Posterior cingulate gyrus (tissue), 11 donors: Measurements from ENCODE around the gene PARVB.
A peak's percentile ranks its signal among the peaks of the same experiment; 100 is the strongest.

Experiments
- DNase-seq, 10 donors: peaks; one replicate each; pipeline versions ENCODE4 v3.0.0 to v3.0.0-alpha.2; 2020 to 2021; ENCODE audit warnings: mixed read lengths in 3 of 10
- intact Hi-C: fragments of 100-400 bp; cut with DNase I; formaldehyde crosslinking; loops from one replicate; pipeline ENCODE4 v1.15.1; 2023

Gene PARVB

DNA sequence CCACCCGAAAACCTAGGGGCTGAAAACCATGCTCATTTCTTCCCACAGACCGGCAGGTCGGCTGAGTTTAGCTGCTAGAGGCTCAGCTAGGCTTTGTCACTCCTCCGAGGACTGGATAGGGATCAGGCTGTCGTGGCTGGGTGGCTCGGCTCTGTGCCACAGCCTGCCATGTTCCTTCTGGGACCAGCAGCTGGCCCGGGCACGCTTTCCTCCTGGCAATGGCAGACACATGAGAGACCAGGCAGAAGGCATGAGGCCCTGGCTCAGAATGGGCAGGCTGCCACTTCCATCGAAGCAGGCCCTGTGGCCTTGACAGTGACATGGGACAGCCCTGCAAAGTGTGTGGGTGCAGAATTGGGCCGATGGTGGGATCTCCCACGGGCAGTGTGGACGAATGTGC lies 177.6 kb downstream of the PARVB start:
- intact Hi-C loops = no loop called here
- DNase-seq = peak in 3 of 10 donors; percentile 8 to 80 (median 79)

DNA sequence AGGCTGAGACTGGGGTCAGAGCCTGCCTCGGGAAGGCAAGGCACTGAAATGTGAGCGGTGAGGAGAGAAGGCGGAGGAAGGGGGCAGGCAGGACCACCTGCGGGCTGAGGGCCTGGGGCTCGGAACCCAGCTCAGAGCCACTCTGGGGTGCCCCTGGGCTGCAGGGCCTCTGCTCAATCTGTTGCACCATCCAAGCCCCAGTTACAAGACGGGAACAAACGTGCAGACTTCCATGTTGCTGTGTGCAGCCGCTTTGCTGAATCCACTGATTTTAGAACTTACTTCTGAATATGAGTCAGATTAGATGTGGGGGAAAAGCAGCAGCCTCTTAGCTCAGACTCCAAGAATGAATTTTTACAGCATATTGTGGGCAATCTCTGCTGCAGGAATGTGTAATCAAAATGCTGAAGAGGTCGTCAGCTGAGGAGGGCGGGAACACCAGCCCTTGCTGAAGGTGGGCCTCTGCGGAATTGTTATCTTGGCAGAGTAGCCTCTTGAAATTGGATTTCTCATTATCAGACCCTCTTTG lies 178.2 kb downstream of the PARVB start:
- intact Hi-C loops = no loop called here
- peak in 3 of 10 donors; percentile 8 to 76 (median 75) for DNase-seq

DNA sequence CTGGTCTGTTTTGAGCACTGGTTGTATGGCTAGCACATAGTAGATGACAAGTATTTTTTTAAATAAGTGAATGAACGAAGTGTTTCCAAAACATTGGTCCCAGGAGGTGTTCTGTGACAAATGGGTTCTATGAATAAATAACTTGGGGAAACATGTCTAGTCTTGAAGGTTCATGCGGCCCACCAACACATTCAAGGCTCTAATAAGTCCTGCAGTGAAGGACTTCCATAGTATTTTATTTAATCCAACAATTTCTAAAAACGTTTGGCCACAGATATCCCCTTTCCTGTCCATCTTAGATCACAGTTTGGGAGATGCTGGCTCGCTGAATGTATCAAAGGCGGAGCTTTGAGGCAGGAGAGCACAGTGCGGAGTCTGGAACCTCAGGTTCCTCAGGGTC lies 179.1 kb downstream of the PARVB start:
- DNase-seq = no peak
- intact Hi-C loops = no loop called here

DNA sequence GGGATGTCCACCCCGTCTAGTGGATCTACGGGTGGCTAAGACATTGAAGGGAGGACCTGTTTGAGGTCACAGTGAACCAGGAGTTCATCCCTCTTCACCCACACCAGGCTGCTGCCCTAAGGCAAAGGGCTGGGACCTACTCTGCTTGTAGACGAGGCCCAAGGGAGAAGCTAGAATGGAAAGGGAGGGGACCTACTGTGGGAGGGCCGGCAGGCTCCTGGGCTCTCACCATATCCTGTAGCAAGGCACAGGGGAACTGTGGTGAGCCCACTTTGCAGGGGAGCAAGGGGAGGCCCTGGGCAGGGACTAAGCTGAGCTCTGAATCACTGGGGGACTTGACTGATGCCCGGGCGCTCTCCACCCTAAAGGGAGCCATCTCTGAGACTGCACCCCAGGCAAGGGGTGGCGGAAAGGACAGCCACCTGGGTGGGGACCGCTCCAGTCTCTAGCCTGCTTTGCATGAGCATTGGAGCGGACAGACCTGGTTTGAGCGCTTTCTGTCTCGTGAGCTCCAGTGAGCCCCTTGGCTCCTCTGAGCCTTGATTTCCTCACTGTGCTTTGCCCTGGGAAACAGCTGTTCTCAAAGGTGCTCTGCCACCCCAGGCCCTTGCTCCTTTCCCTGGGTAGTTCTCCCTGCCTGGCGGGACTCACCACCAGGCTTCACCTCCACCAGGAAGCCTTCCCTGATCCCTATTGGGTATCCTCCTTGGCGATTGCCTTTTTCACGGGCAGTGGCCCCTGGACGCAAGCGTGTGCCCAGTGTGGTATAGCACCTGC lies 180.8 kb downstream of the PARVB start:
- peak in 2 of 10 donors; percentile 3 to 75 for DNase-seq
- intact Hi-C loops = no loop called here

DNA sequence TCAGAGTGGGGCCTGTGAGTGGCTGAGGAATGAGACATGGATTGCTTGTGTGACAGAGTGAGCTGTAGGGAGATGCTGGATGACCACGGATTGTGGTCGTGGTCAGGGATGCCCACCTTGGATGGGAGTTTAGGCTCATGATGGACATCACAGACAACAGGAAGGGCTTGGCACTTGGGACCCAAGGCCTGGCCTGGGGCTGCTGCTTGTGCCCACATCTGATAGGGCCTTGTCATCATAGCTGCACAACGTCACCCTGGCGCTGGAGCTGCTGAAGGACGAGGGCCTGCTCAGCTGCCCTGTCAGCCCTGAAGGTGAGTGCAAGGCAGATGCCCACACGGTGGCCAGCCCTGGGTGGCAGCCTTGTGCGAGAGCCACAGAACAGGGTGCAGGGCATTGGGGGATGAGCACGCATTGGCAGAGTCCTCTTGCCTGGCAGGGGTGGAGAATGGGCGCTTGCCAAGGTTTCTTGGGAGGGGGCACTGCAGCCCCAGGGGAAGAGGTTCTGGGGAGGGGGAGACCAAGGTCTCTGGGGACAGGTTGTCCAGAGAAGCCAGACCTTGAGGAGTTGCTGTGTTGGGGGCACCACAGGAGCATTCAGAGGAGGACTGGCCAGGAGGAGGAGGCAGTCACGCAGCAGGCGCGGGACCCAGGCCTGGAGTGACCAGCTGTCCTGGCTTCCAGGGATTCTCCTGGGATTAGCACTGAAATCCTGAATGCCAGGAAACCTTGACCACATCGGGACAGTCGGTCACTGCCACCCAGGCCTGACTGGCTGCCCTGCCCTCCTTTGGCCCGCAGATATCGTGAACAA lies 181.6 kb downstream of the PARVB start:
- intact Hi-C loops = no loop called here
- peak in 2 of 10 donors; percentile 56 to 66 for DNase-seq

DNA sequence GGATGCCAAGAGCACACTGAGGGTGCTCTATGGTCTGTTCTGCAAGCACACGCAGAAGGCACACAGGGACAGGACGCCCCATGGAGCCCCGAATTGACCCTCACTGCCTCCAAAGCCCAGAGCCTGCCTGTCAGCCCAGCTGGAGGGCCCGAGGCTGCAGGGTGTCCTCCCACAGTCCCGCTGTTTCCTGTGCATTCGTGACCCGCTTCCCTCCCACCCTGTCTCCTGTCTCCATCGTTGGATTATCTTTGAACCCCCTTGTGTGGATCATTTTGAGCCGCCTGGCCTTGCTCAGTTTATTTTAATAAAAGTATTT lies 182.2 kb downstream of the PARVB start:
- peak in 1 of 10 donors; percentile 72 for DNase-seq

DNA sequence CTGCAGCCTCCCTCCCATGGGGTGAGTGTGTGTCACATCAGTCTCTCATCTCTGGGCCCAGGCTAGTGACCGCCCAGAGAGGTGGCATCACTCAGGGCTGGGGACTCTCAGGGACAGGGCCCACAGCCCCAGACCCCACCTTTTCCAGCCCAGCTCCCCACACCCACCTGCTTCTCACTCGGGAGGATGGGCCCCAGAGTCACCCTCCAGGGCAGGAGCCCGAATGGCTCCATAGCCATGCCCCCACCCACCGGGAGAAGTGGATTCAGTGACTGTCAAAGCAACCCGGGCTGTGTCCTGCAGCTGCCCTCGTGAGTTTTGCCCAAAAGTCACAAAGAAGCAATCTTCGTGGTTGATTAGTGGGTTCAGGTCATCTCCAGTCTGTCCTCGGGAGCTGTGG lies 182.6 kb downstream of the PARVB start:
- intact Hi-C loops = no loop called here
- peak in 1 of 10 donors; percentile 35 for DNase-seq

More for the DNA sequence above, 182.2 kb downstream of the PARVB start:
- intact Hi-C loops = no loop called here

DNA sequence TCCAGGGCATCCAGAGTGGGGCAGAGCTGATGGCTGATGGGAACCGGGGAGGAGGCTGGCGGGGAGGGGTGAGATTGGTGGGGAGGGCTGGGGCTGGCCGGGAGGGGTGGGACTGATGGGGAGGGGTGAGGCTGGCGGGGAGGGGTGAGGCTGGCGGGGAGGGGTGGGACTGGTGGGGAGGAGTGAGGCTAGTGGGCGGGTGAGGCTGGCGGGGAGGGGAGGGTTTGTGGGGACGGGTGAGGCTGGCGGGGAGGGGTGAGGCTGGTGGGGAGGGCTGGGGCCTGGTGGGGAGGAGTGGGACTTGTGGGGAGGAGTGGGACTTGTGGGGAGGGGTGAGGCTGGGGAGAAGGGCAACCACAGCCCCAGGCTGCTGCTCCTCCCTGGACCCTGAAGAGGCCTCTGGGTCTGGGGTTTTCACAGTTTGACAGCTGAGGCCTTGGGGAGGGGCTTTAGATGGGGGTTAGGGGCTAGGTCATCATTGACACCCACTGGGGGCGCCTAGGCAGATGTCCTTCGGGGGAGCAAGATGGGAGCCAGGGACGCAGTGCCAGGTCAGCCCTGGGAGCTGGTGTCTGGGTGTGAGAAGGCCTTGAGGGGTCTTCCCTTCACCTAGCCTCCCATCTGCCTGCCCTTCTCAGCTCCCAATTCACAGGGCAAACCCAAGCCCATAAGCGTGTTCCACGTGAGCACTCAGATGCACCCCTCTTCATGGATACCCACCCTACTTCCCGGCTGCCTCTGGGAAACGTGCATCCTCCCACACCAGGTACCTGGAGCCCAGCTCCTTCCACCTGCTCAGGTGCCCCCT lies 183.3 kb downstream of the PARVB start:
- intact Hi-C loops = no loop called here
- DNase-seq = no peak

DNA sequence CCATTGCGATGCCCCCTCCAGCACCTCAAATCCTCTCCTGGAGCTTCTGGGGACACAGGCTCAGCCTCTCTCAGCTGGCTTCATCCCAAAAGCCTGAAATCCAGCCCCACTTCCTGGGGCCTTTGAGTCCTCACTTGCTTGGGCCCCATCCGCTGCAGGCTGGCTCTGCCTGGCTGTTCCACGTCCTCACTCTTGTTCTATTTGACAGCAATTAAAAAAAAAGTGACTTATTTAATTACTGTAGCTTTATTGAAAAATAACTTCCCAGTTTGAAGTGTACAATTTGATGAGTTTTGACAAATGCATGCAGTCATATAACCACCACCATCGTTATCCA lies 183.8 kb downstream of the PARVB start:
- intact Hi-C loops = no loop called here

DNA sequence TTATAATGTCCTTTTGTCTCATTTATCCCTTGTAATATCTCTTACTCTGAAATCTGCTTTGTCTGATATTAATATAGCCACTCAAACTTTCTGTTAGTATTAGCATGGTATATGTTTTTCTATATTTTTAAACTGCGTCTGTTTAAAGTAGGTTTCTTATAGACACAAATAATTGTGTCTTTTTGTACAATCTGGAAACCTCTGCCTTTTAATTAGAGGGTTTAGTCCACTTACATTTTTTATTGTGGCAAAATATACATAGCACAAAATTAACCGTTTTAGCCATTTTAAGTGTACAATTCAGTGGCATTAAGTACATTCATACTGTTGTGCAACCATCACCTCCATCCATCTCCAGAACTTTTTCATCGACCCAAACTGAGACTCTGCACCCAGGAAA lies 185.2 kb downstream of the PARVB start:
- intact Hi-C loops = no loop called here
- no peak for DNase-seq

More for the DNA sequence above, 183.8 kb downstream of the PARVB start:
- no peak for DNase-seq

DNA sequence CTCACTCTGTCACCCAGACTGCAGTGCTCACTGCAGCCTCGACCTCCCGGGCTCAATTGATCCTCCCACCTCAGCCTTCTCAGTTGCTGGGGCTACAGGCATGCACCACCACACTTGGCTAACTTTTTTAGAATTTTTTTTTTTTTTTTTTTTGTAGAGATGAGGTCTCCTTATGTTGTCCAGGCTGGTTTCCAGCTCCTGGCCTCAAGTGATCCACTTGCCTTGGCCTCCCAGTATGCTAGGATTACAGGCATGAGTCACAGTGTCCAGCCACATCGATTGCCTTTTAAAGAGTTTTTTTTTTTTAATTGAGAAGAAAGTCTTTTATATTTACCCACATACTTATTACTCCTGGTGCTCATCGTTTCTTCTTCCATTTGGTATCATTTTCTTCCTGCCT lies 186.6 kb downstream of the PARVB start:
- intact Hi-C loops = no loop called here
- no peak for DNase-seq

DNA sequence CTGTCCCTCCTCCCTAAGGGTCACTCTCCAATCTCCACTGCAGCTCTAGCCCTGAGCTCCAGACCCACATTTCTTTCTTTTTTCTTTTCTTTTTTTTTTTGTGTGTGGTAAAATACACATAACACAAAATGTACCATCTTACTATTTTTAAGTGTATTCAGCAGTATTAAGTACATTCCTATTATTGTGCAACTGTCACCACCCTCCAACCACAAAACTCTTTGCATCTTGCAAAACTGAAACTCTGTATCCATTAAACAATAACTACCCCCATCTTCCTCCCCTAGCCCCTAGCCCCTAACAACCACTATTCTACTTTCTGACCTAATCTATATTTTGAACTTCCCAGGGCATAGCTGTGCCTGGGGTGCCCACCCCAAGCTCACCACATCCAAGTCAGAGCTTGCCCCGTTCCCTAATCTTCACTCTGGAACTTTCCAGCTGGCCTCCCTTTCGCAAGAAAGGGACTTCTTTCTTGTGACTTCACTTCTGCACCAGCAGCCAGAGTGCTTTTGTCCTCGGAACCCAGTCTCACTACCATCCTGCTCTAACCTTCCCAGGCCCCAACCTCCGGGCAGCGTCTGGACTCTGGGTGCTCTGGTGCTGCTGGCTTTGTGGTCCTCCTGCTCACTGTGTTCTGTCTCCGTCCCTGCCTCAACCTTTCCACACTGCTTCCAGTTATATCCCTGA lies 187.3 kb downstream of the PARVB start:
- DNase-seq = no peak
- intact Hi-C loops = no loop called here

DNA sequence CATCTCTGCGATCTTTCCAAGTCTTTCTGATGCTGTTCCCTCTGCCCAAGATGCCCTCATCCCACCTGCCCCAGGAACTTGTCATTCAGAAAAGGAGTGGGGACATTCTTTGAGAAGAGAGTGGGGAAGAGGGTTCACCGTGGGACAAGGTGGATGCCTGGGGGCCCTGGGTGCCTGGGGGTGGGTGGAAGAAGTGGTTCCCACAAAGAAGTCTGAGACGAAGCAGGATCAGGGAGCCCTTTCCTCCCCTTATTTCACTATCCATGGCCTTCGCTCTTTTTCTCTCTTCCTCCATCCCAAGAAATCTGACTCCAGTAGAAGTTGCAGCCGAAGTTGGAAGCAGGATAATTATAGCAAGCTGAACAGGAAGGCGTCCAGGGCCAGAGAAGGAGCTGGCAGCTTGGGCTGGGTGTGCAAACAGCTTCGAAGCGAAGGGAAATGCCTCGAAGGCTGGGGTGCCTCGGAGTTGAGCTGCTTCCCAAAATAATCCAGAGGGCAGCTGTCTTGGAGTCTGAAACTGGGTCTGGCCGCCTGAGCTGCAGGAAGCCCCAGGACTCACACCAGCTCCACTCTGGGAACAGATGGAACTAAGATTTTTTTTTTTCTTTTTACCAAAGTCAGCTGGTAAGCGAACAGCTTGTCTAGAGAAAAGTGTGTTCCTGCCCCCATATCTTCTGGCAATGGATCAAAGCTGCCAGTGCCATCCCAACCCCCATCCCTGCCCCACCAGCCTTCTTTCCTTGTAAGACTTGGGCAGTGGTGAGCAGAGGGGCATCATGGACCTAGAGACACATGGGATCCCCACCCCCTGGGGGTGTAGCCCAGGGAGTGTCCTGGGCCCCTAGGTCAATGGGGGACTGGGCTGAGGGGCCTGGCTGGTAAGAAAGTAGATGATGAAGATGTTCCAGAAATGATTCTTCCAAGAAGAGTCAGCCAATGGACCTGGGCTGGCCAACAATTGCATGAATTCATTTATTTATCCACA lies 188.1 kb downstream of the PARVB start:
- peak in 8 of 10 donors; percentile 61 to 96 (median 74) for DNase-seq
- intact Hi-C loops = no loop called here

DNA sequence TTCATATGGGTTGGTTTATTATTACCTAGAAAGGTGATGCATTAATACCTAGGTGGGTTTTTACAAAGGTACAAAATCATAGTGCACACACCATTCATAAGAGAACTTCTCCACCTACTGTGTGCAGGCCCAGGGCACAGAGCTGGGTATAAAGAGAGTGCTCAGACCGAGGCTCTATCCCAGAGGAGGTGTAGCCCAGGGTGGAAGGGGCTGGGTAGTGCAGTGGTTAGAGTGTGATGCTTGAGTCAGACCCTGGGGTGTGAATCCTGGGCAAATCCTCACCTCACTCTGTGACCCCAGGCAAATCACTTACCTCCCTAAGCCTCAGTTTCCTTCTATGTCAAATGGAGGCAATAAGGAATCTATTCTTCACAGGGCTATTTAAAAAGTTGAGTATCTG lies 188.8 kb downstream of the PARVB start:
- intact Hi-C loops = no loop called here
- DNase-seq = no peak

DNA sequence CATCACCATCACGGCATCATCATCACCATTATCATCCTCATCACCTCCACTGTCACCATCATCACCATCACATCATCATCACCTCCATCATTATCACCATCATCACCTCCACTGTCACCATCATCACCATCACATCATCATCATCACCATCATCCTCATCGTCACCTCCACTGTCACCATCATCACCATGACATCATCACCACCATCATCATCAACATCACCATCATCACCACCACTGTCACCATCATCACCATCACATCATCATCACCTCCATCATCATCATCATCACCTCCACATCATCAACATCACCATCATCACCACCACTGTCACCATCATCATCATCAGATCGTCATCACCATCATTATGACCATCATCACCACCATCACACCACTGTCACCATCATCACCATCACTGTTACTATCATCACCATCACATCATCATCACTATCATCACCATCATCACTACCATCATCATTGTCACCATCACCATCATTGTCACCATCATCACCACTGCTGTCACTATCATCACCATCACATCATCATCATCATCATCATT lies 189.5 kb downstream of the PARVB start:
- intact Hi-C loops = no loop called here
- DNase-seq = no peak

DNA sequence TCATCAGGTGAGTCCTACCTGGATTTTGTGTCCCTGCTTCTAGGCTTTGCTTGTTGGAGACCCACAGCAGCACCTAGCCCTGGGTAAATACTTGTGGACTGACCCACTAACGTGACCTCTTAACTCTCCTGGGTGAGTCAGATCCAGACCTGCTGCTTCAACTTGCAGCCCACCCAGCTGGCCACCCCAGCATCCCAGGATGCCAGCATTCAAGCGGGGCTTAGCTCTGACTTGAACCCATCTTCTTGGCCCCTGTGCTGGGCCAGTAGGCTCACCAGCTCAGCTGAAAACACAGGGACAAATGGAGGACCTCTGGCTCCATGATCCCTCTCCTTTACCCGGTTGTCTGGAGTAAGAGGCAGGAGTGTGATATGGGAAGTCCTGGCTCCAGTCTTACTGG lies 190.1 kb downstream of the PARVB start:
- DNase-seq = no peak
- intact Hi-C loops = no loop called here

DNA sequence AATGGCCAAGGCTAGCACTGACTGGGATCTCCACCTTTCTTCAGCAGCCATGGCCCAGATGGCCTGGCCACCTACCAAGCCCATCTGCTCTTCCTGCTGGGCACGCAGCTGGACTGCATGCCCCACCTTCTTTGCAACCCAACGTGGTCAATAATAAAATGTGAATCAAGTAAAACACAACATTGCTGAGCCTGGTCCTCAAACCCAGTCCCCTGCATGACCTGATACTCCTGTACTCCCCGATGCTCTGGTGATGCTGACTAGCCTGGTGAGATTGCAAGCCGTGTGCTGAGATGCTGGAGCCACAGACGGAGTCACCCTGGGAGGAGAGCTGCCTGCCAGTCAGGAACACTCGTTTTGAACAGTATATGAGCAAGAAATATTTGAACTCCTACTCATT lies 190.7 kb downstream of the PARVB start:
- no peak for DNase-seq
- intact Hi-C loops = no loop called here

DNA sequence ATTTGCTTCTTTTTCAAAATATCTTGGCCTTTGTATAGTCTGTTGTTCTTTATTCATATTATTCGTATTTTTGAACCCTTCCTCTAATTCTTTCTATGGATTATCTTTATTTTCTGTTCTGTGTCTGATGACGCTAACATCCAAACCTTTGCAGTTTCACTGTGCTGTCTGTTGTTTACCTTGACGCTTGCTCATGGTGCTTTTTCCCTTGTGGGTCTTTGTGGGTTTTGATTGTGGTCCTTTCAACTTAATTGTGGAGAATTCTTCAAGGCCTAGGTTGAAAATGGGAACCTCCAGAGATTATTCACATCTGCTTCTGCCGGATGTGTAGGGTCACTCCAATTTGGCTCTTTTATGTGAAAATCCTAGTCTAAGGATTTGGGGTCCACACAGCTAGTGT lies 191.2 kb downstream of the PARVB start:
- DNase-seq = no peak
- intact Hi-C loops = no loop called here

DNA sequence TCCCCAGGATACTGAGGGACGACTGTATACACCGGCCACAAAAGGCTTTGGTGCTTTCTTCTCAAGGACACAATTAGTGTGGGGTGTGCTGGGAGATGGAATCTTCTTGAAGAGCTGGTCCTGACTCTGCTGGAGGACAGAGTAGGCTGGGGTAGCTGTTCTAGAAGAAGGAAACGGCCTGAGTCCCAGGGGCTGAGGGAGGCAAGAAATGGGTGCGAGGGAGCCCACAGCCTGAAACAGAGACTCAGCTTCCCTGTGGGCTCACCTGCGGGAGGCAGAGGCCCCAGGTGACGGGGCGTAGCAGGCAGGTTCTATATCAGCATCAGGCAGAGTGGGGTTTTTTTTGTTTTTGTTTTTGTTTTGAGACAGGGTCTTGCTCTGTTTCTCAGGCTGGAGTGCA lies 193.2 kb downstream of the PARVB start:
- peak in 1 of 10 donors; percentile 53 for DNase-seq
- intact Hi-C loops = no loop called here
